LNCaP clone FGC (cell line): ENCODE data around the gene TNIK.
"Not testable (repeated sequence)": the region's sequence is repeated elsewhere in the genome, so short reads cannot be mapped to it uniquely, and the experiment has no call there.

Experiments used
- DNase-seq: peaks from one replicate; pipeline ENCODE4 v3.0.0-alpha.2; 2011; ENCODE audit warnings: low read depth
- H3K4me3 ChIP-seq: 2 replicates; pipeline ENCODE4 v1.5.1; 2011; ENCODE audit warnings: mild to moderate bottlenecking, low read depth, low read length, control low read depth
- TF ChIP-seq, protein P1 (sequence below): IDR thresholded peaks from 2 replicates; pipeline ENCODE4 v1.5.1; 2012; ENCODE audit warnings: mild to moderate bottlenecking; ENCODE audit not compliant: control insufficient read depth, insufficient read depth; ENCODE audit errors: extremely low read depth

The TNIK gene

DNA sequence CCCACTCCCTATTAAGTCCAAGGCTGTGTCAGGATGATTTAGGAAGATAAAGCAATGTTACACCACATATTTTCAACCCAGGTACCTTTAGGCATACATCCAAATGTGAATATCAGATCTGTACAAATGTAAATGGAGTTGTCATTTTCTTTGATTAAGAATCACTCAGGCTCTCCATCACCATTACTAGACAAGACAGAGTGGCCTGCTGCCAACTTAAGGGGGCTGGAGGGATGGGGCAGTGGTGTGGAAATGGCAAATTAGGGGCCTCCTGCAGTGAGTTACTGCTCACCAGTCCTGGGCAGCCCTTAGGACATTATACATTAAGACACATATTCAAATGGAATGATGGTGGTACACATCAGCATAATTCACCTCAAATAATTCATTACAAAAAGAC, 211.0 kb downstream of the TNIK start:
- H3K4me3 ChIP-seq: no peak overlapping the region
- DNase-seq: no peak
- TF ChIP-seq, protein P1, sequence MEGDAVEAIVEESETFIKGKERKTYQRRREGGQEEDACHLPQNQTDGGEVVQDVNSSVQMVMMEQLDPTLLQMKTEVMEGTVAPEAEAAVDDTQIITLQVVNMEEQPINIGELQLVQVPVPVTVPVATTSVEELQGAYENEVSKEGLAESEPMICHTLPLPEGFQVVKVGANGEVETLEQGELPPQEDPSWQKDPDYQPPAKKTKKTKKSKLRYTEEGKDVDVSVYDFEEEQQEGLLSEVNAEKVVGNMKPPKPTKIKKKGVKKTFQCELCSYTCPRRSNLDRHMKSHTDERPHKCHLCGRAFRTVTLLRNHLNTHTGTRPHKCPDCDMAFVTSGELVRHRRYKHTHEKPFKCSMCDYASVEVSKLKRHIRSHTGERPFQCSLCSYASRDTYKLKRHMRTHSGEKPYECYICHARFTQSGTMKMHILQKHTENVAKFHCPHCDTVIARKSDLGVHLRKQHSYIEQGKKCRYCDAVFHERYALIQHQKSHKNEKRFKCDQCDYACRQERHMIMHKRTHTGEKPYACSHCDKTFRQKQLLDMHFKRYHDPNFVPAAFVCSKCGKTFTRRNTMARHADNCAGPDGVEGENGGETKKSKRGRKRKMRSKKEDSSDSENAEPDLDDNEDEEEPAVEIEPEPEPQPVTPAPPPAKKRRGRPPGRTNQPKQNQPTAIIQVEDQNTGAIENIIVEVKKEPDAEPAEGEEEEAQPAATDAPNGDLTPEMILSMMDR: no peak

DNA sequence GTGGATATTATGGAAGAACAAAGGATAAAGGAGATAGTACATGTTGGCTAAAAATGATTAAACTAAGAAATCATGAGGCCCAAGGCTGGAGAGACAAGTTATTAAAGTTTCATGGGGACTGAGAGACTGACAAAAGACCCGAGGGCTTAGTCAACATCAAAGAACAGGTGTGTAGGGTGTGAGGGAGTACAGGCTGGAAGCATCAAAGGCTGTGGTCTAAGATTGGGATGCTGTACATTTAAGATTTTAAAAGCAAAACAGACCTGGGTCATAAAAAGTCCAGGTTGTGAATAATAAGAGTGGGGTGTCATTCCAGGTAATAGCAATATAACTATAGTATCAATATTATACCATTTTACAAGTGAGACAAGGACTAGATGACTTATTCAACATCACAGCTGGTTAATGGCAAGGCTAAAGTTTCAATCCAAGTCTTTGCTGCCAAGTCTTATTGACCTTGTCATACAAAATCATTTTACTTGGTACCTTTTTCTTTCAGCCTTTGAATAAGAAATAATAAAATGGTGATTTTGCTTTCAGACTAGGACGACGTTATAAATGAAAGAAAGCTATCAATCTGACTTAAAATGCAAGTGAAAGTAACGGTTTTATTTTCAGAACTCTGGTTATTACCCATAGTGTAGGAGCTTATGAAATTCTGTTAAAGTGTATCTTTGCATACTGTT, 211.6 kb downstream of the TNIK start:
- TF ChIP-seq, protein P1: no peak
- H3K4me3 ChIP-seq: no peak overlapping the region
- no peak for DNase-seq

DNA sequence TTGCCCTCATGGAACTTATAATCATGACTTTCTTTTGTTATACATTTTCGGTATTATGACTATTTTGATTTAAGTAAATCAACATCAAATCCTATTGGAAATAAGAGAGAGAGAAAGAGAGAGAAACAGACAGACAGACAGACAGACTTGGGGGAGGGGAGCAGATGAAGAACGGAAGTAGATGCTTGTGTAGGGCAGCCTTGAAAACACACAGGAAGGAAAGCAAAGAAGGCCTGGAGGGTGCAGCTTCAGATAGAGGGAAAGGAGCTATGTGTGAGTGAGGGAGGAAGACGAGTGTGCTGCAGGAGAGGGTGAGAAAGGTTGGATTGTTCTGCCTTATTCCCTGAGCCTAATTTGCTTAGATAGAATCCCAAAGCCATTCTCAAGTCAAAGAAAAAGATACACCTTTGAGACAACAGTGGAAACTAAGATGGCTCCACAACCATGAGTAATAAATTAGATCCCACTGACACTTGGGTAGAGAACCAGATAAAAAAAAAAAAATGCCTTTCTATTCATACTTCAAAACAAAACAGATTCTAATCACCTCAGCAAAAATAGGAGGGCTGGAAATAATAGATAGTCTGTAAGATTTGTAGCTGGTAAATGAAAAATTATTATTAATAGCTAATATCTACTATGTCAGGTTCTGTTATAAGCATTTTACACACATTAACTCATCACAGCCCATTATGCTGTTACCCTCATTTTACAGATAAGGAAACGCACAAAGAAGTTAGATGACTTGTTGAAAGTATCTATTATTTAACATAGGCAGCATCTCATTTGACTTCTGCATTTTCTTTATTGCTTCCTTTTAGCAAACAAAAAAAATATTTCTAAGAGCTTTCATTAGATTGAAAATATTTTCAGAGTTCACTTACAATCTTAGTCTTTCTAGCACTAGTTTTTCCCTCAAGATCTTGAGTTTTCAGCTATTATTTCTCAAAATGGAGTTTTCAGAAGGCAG, 214.1 kb downstream of the TNIK start:
- TF ChIP-seq, protein P1: no peak
- H3K4me3 ChIP-seq: no peak overlapping the region
- DNase-seq: no peak

DNA sequence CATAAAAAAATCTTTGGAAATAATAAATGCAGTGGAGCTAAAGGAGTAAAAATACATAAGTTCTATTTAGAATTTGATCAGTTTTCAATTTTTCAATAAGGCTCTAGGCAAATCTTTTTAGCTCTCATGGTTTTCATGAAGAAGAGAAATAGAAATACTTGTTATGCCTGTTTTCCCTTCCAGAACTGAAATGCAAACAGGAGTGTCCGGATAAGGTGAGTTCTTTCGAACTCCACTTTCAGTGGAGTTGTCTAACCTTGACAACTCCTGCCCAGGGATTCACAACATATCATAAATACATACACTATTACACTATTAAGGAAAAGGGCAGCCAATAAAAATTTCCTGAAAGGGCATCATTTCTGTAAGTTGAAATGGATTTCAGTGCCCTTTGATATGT, 217.3 kb downstream of the TNIK start:
- TF ChIP-seq, protein P1: no peak
- H3K4me3 ChIP-seq: no peak overlapping the region
- peak; percentile 22 for DNase-seq

DNA sequence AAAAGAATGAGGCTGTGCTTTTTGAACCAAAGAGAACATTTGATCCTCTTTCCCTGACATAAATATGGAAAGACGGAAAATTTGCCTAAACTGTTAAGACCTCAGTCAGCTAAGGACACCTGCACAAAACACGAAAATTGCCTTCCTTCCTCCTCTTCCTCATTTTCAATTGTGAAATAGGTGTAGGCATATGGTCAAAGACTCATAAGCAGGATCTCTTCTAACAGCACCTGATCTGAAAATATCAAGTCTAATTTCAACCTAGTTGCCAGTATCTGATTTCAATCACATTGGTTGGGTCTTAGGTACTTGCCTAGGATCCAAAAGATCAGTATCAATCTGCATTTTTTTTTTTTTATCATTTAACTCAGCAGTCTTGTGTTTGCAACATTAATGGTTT, 218.0 kb downstream of the TNIK start:
- DNase-seq: no peak
- TF ChIP-seq, protein P1: no peak
- no peak overlapping the region for H3K4me3 ChIP-seq

DNA sequence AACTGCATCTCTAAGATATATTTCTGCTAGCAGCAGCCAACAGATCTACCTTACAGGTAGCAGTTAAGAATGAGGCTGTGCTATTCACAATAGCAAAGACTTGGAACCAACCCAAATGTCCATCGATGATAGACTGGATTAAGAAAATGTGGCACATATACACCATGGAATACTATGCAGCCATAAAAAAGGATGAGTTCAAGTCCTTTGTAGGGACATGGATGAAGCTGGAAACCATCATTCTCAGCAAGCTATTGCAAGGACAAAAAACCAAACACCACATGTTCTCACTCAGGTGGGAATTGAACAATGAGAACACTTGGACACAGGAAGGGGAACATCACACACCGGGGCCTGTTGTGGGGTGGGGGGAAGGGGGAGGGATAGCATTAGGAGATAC, 218.6 kb downstream of the TNIK start:
- H3K4me3 ChIP-seq, DNase-seq: not testable (repeated sequence)

DNA sequence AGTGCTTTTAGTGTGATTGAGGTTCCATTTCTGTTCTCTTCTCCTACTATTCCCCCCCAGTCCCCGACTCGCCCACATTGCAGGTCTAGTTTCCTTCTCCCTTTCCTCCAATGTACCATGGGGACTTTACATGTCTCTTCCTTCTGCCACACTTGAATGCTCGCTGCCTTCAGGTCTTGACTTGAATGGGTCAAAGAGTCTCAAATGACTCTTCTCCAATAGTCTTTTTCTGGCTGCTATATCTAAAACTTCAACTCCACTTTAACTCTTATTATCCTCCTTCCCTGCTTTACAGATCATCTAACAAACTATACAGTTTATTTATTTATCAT, 219.7 kb downstream of the TNIK start:
- no peak overlapping the region for H3K4me3 ChIP-seq
- no peak for DNase-seq

More for the DNA sequence above, 219.7 kb downstream of the TNIK start:
- TF ChIP-seq, protein P1: no peak
